Cerebellar cortex (tissue), 1 donor: ENCODE measurements around the gene SF3B3.
"Not testable (repeated sequence)": the region's sequence is repeated elsewhere in the genome, so short reads cannot be mapped to it uniquely, and the experiment has no call there.

ENCODE experiments used
- DNase-seq: peaks from one replicate; pipeline ENCODE4 v3.0.0-alpha.2; 2015; ENCODE audit warnings: low spot score

Gene SF3B3

GRCh38 chr16:70511833-70512232 is 11.8 kb upstream of the SF3B3 start:
- DNase-seq = no peak

DNA sequence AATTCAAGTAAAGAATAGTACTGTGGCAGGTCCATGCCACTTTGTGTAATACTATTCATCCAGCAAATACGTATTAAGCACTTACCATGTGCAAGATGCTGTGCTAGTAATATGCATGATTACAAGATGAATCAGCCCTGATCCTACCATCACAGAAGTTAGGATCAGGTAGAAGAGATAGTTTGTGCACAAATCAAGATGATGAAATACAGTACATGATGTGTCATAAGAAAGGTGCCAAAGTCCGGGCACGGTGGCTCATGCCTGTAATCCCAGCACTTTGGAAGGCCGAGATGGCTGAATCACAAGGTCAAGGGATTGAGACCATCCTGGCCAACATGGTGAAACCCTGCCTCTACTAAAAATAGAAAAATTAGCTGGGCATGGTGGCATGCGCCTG is 11.2 kb upstream of the SF3B3 start:
- no peak for DNase-seq

DNA sequence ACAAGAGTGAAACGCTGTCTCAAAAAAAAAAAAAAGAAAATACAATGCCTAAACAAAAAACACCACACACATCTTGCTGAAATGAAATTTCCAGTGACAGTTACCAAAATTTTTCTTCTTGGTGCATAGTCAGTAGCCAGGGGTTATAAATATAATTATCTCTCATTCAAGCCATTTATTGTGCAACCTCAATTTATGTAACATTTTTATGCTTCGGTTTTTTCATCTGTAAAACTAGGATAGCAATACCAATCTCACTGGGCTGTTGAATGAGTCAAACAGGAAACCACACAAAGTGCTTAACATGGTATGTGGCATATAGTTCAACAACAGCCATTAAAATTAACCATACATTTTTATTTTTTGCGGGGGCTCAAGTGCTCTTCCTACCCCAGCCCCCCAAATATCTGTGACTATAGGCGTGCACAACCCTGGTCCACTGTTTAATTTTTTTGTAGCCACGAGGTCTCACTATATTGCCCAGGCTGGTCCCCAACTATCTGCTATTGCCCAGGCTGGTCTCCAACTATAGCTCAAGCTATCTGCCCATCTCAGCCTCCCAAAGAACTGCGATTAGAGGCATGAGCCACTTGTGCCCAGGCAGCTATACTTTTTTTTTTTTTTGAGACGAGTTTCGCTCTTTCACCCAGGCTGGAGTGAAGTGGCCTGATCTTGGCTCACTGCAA is 2.9 kb upstream of the SF3B3 start:
- no peak for DNase-seq

DNA sequence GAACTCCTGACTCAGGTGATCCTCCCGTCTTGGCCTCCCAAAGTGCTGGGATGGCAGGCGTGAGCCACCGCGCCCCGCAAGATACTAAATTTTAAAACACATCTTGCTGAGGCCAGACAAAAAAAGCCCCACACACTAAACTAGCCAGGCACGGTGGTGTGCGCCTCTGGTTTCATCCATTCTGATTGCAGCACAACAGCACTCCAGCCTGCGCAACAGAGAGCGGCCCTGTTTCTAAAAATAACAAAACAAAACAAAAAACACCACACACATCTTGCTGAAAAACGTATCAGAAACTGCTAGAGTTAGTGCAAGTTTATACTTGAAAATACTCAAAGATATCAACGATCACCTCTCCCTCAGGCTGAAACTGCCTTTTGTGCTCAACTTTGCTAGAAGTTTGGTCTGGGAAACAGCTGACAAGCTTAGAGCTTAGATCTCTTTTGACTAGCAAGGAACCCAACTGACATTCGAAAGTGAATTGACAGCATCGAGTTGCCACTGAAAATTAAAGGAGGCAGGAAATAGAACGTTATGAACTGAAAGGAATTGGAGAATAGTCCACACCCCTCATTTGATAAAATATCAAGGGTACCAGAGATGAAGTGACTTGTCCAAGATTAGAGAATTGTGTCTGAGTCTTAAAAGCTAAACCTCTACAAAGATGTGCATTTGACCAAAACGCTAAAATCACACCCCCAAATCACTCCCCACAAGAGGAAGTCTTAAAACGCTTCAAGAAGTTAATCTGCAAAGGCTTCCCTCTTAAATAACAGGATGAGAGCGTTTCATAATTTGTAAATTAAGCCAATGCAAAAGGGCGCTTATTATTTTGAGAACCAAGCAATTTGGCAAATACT is 1.2 kb upstream of the SF3B3 start:
- DNase-seq = no peak

DNA sequence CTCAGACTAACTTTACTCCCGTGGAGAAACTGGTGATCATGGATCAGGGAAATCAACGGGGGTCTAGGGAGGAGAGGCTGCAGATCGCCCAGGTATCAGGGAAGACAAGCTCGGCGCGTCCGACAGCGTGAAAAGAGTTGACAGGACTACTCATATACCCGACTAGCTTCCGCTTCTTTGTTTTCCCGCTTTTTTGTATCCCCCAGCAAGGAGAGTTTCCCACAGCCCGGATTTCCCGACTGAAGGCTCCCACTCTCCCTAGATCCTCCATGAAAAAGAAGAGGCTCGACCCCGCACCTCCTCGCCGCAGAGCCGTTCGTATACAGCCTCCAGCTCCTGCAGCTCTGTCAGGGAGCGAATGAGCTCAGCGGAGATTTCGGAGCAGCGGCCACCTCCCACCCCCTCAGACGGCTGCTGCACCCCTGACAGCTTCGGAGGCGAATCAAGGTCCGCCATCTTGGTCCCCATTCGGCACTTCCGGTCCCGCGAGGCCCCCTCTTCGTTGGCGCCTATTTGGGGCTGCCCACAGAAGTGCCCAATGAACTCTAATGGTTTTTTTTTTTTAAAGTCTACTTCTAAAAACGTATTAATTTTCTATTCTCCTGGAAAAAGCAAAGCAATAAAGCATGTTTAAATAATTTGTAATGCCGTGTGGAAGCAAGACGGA is 407 bp upstream of the SF3B3 start, which contains the start of gene COG4:
Gene COG4 (minus strand): TSS at position 479 of the 667 bp plus-strand sequence. CDS start 11 bp downstream, at position 468.
- DNase-seq = peak; percentile 89

DNA sequence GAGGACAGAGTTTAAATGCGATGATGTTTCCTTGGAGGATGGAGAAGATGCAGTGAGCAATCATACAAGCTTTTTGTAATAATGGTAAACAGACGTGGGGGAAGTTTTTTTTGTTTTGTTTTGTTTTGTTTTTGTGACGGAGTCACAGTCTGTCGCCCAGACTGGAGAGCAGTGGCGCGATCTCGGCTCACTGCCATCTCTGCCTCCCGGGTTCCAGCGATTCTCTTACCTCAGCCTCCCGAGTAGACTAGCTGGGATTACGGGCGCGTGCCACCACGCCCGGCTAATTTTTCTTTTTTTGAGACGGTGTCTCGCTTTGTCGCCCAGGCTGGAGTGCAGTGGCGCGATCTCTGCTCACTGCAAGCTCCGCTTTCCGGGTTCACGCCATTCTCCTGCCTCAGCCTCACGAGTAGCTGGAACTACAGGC is 796 bp downstream of the SF3B3 start:
- DNase-seq = not testable (repeated sequence)

- DNase-seq = no peak
Measured at GRCh38 chr16:70526403-70526802, 2.8 kb downstream of the SF3B3 start.

- DNase-seq = no peak
Measured at GRCh38 chr16:70527315-70527996, 3.8 kb downstream of the SF3B3 start.

- DNase-seq = peak; percentile 65
Measured at GRCh38 chr16:70529051-70529777, 5.6 kb downstream of the SF3B3 start.

- DNase-seq = not testable (repeated sequence)
Measured at GRCh38 chr16:70529954-70530353, 6.3 kb downstream of the SF3B3 start.

GRCh38 chr16:70534971-70535370 is 11.4 kb downstream of the SF3B3 start:
- DNase-seq = no peak

GRCh38 chr16:70540994-70541393 is 17.4 kb downstream of the SF3B3 start:
- no peak for DNase-seq

GRCh38 chr16:70544548-70544947 is 20.9 kb downstream of the SF3B3 start:
- no peak for DNase-seq

DNA sequence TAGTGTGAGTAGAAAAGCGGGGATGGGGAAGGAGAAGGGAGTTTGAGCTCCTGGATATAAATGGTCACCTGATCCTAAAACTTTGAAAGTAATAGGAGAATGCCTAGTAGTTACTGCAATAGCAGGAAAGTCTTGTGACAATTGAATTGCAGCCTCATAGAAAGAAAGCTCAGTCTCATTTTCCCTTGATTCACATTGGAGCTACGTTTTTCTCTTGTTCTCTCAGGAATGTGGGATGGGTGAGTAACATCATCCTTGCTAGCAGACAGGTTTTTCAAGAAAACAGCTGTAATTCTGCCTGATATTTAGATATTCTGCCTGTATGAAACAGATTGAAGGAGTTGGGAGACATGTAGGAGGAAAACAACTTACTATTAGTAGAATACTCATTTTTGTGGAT is 25.3 kb downstream of the SF3B3 start:
- no peak for DNase-seq

- no peak for DNase-seq
Measured at GRCh38 chr16:70550082-70550481, 26.5 kb downstream of the SF3B3 start.

GRCh38 chr16:70551788-70552187 is 28.2 kb downstream of the SF3B3 start:
- DNase-seq = no peak

DNA sequence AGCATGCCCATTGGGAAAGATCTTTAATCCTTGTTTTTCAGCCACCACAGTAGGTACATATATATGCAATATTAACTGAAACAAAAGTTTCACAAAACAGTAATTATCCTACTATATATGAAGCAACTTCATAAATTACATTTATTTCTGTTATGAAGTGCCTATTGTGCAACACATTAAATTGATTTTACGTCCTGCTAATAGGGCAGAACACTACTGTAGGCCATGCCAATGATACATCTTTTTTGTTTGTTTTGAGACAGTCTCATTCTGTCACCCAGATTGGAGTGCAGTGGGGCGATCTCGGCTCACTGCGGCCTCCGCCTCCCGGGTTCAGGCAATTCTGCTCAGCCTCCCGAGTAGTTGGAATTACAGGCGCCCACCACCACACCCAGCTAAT is 29.1 kb downstream of the SF3B3 start:
- DNase-seq = no peak

- no peak for DNase-seq
Measured at GRCh38 chr16:70553645-70554044, 30.0 kb downstream of the SF3B3 start.

GRCh38 chr16:70556063-70556462 is 32.4 kb downstream of the SF3B3 start:
- no peak for DNase-seq

DNA sequence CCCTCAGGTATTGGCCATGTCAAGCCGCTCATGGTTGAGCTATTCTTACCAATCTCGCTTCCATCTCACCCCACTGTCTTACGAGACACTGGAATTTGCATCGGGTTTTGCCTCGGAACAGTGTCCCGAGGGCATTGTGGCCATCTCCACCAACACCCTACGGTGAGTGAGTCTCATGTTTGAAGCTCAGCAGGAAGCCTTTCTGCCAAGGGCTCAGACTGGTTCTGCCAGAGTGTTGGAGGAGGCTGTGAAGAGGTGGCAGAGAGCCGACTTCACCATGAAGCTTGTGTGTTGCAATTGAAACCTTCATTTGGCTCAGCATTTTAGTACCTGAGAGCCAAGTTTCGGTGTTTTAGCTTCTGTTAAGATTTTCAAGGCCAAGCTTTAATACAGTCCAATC is 38.0 kb downstream of the SF3B3 start:
- peak; percentile 86 for DNase-seq

DNA sequence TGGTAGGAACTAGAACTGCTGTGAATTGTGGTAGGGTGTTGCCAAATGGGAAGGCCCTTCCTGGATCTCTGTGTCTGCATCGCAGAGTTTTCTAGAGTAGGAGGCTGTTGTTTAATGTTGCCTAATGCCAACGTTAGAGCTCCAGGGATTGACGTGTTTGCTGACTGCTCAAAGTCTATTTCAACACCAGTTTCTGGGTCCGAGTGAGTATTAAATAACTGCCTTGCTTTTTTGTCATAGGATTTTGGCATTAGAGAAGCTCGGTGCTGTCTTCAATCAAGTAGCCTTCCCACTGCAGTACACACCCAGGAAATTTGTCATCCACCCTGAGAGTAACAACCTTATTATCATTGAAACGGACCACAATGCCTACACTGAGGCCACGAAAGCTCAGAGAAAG is 40.0 kb downstream of the SF3B3 start:
- no peak for DNase-seq
